Fibroblast of mammary gland (primary cell): Measurements from ENCODE around the gene TCF7L1.
"Not testable (repeated sequence)": the region's sequence is repeated elsewhere in the genome, so short reads cannot be mapped to it uniquely, and the experiment has no call there.

Source experiments
- DNase-seq: peaks from one replicate; pipeline ENCODE4 v3.0.0-alpha.2; 2010; ENCODE audit warnings: low read depth
- H3K4me3 ChIP-seq: 2 replicates; pipeline ENCODE4 v1.5.1; 2011; ENCODE audit warnings: low read depth, mild to moderate bottlenecking, low read length, moderate library complexity; ENCODE audit not compliant: control insufficient read depth
- CTCF ChIP-seq: conservative IDR thresholded peaks from 2 replicates; pipeline ENCODE4 v1.5.1; 2011; ENCODE audit warnings: low read depth, low read length, inconsistent platforms; ENCODE audit not compliant: control insufficient read depth, insufficient read depth

TCF7L1 gene

GRCh38 chr2:85318222-85319074 lies 185.3 kb downstream of the TCF7L1 start:
- TF ChIP-seq CTCF: no peak
- DNase-seq: peak; percentile 82
- H3K4me3 ChIP-seq: no peak overlapping the region

- TF ChIP-seq CTCF: no peak
- DNase-seq: no peak
- no peak overlapping the region for H3K4me3 ChIP-seq
Observed at GRCh38 chr2:85319796-85320195, 186.6 kb downstream of the TCF7L1 start.

- H3K4me3 ChIP-seq: no peak overlapping the region
- no peak for DNase-seq
- no peak for TF ChIP-seq CTCF
Observed at GRCh38 chr2:85323351-85323987, 190.3 kb downstream of the TCF7L1 start.

GRCh38 chr2:85323988-85324367 lies 190.8 kb downstream of the TCF7L1 start:
- not testable (repeated sequence) for H3K4me3 ChIP-seq, DNase-seq

GRCh38 chr2:85324639-85325465 lies 191.7 kb downstream of the TCF7L1 start:
- no peak for TF ChIP-seq CTCF
- DNase-seq: peak; percentile 49
- peak overlapping the region; percentile 70 for H3K4me3 ChIP-seq

GRCh38 chr2:85325466-85325811 lies 192.2 kb downstream of the TCF7L1 start:
- no peak for DNase-seq
- peak overlapping the region; percentile 70 for H3K4me3 ChIP-seq
- no peak for TF ChIP-seq CTCF
